ENCODE data around the gene NFATC2.

NFATC2 gene

DNA sequence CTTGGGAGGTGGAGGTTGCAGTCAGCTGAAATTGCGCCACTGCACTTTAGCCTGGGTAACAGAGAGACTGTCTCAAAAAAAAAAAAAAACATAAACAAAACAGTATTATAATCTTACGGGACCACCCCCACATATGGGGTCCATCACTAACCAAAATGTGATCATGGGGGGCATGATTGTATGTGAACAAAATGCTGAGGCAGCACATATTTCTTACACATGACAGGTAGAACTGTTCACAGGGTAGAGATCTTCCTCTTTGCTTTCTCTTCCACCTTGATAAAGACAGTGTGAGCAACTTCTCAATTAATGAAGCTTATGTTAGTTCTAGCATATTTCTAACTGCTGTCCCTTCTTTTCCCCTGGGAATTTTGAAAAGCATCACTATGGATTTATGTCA lies 24.7 kb downstream of the NFATC2 start:
- H3K9me2 ChIP-seq (replicated peaks; ENCODE audit: insufficient read depth, low read length): no peaks in the 10 kb centered on the region
- no peak overlapping the region for H3K27ac ChIP-seq (ENCODE audit: low read depth, low read length)
- H3F3A ChIP-seq (ENCODE audit: insufficient read depth): no peaks in the 10 kb centered on the region
- H3K9ac ChIP-seq (ENCODE audit: low read length): no peak overlapping the region
- TF ChIP-seq, protein P1, sequence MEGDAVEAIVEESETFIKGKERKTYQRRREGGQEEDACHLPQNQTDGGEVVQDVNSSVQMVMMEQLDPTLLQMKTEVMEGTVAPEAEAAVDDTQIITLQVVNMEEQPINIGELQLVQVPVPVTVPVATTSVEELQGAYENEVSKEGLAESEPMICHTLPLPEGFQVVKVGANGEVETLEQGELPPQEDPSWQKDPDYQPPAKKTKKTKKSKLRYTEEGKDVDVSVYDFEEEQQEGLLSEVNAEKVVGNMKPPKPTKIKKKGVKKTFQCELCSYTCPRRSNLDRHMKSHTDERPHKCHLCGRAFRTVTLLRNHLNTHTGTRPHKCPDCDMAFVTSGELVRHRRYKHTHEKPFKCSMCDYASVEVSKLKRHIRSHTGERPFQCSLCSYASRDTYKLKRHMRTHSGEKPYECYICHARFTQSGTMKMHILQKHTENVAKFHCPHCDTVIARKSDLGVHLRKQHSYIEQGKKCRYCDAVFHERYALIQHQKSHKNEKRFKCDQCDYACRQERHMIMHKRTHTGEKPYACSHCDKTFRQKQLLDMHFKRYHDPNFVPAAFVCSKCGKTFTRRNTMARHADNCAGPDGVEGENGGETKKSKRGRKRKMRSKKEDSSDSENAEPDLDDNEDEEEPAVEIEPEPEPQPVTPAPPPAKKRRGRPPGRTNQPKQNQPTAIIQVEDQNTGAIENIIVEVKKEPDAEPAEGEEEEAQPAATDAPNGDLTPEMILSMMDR (IDR thresholded peaks at IDR 0.05; ENCODE audit: insufficient read depth, low read length, poor library complexity, severe bottlenecking): no peak
- no peak for TF ChIP-seq EZH2phosphoT487 (conservative IDR thresholded peaks at IDR 0.05; ENCODE audit: low read length)
- H4K20me1 ChIP-seq (ENCODE audit: low read depth, low read length): no peaks in the 10 kb centered on the region
- no peaks in the 10 kb centered on the region for H3K27me3 ChIP-seq (ENCODE audit: low read length)
- no peak overlapping the region for H2AFZ ChIP-seq (ENCODE audit: low read depth, low read length, severe bottlenecking)
- 0 out of 2 replicates have a peak, but pooled peaks cover 2% of the 10 kb centered on the region for H3K36me3 ChIP-seq (ENCODE audit: low read length)
- H3K4me2 ChIP-seq (ENCODE audit: low read depth, low read length, poor library complexity, severe bottlenecking): no peak overlapping the region
- 0 out of 2 replicates have a peak, but pooled peaks cover 7% of the 10 kb centered on the region for H3K79me2 ChIP-seq (ENCODE audit: insufficient read depth, low read length)
- no peak overlapping the region for H3K4me3 ChIP-seq (ENCODE audit: insufficient read depth, low read length, poor library complexity, severe bottlenecking)
- no peaks in the 10 kb centered on the region for H3K9me3 ChIP-seq (ENCODE audit: insufficient read depth, low read length)

DNA sequence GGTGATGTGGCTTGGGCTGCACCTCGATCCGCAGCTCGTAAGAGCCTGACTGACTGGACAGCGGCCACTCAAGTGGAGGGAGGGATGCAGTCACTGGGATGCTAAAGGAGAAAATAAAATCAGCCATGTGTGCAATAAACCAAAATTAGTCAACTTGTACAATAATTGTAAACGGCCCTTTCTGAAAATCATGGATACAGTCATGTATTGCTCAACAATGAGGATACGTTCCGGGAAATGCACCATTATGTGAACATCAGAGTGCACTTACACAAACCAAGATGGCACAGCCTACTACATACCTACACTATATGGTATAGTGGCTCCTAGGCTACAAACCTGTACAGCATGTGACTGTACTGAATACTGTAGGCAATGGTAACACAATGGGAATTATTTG lies 25.7 kb downstream of the NFATC2 start:
- Histone ChIP-seq H3K36me3 (ENCODE audit: low read length) (0 out of 2 replicates have a peak, but pooled peaks cover 2% of the 10 kb centered on the region), H3K27ac (ENCODE audit: low read depth, low read length) (no peak overlapping the region), H2AFZ (ENCODE audit: low read depth, low read length, severe bottlenecking) (no peak overlapping the region), H4K20me1 (ENCODE audit: low read depth, low read length) (no peaks in the 10 kb centered on the region), H3K9me2 (replicated peaks; ENCODE audit: insufficient read depth, low read length) (no peaks in the 10 kb centered on the region), H3F3A (ENCODE audit: insufficient read depth) (no peaks in the 10 kb centered on the region), H3K9me3 (ENCODE audit: insufficient read depth, low read length) (no peaks in the 10 kb centered on the region), H3K27me3 (ENCODE audit: low read length) (no peaks in the 10 kb centered on the region), H3K4me3 (ENCODE audit: insufficient read depth, low read length, poor library complexity, severe bottlenecking) (no peak overlapping the region), H3K4me2 (ENCODE audit: low read depth, low read length, poor library complexity, severe bottlenecking) (no peak overlapping the region), H3K9ac (ENCODE audit: low read length) (no peak overlapping the region), H3K79me2 (ENCODE audit: insufficient read depth, low read length) (0 out of 2 replicates have a peak, but pooled peaks cover 7% of the 10 kb centered on the region)
- no peak for TF ChIP-seq EZH2phosphoT487 (conservative IDR thresholded peaks at IDR 0.05; ENCODE audit: low read length)
- TF ChIP-seq, protein P1 (IDR thresholded peaks at IDR 0.05; ENCODE audit: insufficient read depth, low read length, poor library complexity, severe bottlenecking): no peak

DNA sequence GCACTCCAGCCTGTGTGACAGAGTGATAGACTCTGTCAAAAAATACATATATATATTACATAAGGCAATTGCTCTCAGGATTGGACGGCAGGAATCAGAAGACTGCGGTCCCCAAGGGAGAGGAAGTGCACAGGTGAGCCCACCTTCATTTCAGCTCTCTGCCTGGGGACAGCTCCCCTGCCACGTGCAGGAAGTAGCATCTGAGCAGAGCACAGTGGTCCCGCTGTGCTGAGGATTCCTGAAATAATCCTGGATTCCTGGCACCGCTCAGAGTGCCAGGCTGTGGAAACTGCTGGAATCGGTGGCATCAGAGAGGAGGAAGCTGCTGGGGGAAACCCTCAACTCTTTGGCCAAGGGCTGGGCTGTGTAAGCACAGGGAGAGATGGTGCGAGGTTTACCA lies 27.7 kb downstream of the NFATC2 start:
- H3K79me2 ChIP-seq (ENCODE audit: insufficient read depth, low read length): 0 out of 2 replicates have a peak, but pooled peaks cover 7% of the 10 kb centered on the region
- no peak overlapping the region for H3K9ac ChIP-seq (ENCODE audit: low read length)
- H3K9me2 ChIP-seq (replicated peaks; ENCODE audit: insufficient read depth, low read length): no peaks in the 10 kb centered on the region
- H4K20me1 ChIP-seq (ENCODE audit: low read depth, low read length): no peaks in the 10 kb centered on the region
- H3K27me3 ChIP-seq (ENCODE audit: low read length): no peaks in the 10 kb centered on the region
- no peaks in the 10 kb centered on the region for H3K9me3 ChIP-seq (ENCODE audit: insufficient read depth, low read length)
- no peak for TF ChIP-seq EZH2phosphoT487 (conservative IDR thresholded peaks at IDR 0.05; ENCODE audit: low read length)
- TF ChIP-seq, protein P1 (IDR thresholded peaks at IDR 0.05; ENCODE audit: insufficient read depth, low read length, poor library complexity, severe bottlenecking): no peak
- H3K27ac ChIP-seq (ENCODE audit: low read depth, low read length): no peak overlapping the region
- no peak overlapping the region for H3K4me3 ChIP-seq (ENCODE audit: insufficient read depth, low read length, poor library complexity, severe bottlenecking)
- no peak overlapping the region for H3K4me2 ChIP-seq (ENCODE audit: low read depth, low read length, poor library complexity, severe bottlenecking)
- 0 out of 2 replicates have a peak, but pooled peaks cover 2% of the 10 kb centered on the region for H3K36me3 ChIP-seq (ENCODE audit: low read length)
- no peaks in the 10 kb centered on the region for H3F3A ChIP-seq (ENCODE audit: insufficient read depth)
- no peak overlapping the region for H2AFZ ChIP-seq (ENCODE audit: low read depth, low read length, severe bottlenecking)

All from SU-DHL-6 (cell line).